ENCODE measurements around the gene PIH1D1. TPM values are rescaled to one million over a fixed set of nuclear protein-coding genes. Genes with fewer than 3 reads are reported as not detected.

The PIH1D1 gene
- total and polyA plus RNA-seq, 7 experiments from 2014 or later: 62.7 to 183 (median 147) TPM

DNA sequence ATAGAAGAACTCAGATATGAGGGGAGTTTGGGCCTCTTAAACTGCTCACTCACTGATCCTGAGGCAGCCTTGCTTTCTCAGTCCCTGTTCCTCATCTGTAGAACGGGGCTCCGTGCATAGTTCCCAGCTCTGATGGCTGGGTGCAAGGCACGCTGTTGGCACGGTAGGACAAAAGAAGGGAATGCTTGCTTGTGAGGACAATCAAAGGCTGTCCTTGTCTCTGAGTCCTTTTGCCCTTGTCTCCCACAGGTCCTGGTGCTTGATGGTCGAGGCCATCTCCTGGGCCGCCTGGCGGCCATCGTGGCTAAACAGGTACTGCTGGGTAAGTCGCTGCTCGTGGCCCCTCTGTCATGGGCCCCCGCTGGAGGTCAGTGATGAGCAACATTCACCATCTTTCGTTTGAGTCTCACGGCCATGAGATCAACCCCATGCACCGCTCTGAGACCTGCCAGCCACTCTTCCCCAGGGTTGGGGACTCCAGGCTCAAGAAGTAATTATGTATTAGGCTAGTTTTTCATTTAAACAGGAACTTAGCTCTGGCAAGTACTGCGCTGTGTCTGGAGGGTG, 38.1 kb upstream of the PIH1D1 start:
- peaks cover 29 to 56% (median 45%) of the 10 kb centered on the region in 7 donors for H3K4me1 Mint-ChIP-seq
- H3K9me3 ChIP-seq (ENCODE audit: control insufficient read depth in 2 of 3, low read length in 3 of 3): no peaks in the 10 kb centered on the region
- H3K36me3 Mint-ChIP-seq: peaks cover 13 to 58% (median 33%) of the 10 kb centered on the region in 5 donors
- no peak for ATAC-seq
- H3K4me3 ChIP-seq (ENCODE audit: low read length): peak overlapping the region; percentile 100
- peak overlapping the region; percentile 92 for H3K27ac ChIP-seq (ENCODE audit: low read depth, low read length)
- no peak for DNase-seq
- peaks cover 0 to 9% (median 0%) of the 10 kb centered on the region in 5 donors for H3K27me3 Mint-ChIP-seq
- H3K9me3 Mint-ChIP-seq: peaks cover 0 to 12% (median 0%) of the 10 kb centered on the region in 11 donors
- ChIA-PET CTCF (interaction anchor here (0.6 to 1.9 kb wide), 2 partner anchors 64 to 82 kb away, joined by 3 to 4 read pairs; no protein-coding TSS in a partner anchor), POLR2A (interaction anchor here (0.8 to 3.0 kb wide), 13 partner anchors 11 to 387 kb away, joined by 3 to 36 read pairs (median 5); partner anchors contain the start of genes AKT1S1, ALDH16A1, FLT3LG and NOSIP)
- peak overlapping the region; percentile 95 to 99 (median 98) for H3K4me3 Mint-ChIP-seq
- intact Hi-C loops (cut with micrococcal nuclease): no loop called here
- H3K4me1 ChIP-seq (ENCODE audit: control insufficient read depth in 2 of 2, insufficient read depth in 2 of 2, low read length in 2 of 2): peaks cover 19 to 35% of the 10 kb centered on the region in 2 donors
- peaks cover 25 to 66% (median 42%) of the 10 kb centered on the region in 3 experiments for H3K36me3 ChIP-seq (ENCODE audit: control insufficient read depth in 2 of 3, insufficient read depth in 3 of 3, low read length in 3 of 3)
- peak overlapping the region; percentile 89 to 99 (median 96) for H3K27ac Mint-ChIP-seq
- no peaks in the 10 kb centered on the region for H3K27me3 ChIP-seq (ENCODE audit: control insufficient read depth in 2 of 2, insufficient read depth in 2 of 2, low read length in 2 of 2)

- Histone ChIP-seq H3K4me1 (ENCODE audit: control insufficient read depth in 2 of 2, insufficient read depth in 2 of 2, low read length in 2 of 2) (peaks cover 19 to 35% of the 10 kb centered on the region in 2 donors), H3K4me3 (ENCODE audit: low read length) (peak overlapping the region; percentile 100), H3K9me3 (ENCODE audit: control insufficient read depth in 2 of 3, low read length in 3 of 3) (no peaks in the 10 kb centered on the region), H3K27me3 (ENCODE audit: control insufficient read depth in 2 of 2, insufficient read depth in 2 of 2, low read length in 2 of 2) (no peaks in the 10 kb centered on the region), H3K27ac (ENCODE audit: low read depth, low read length) (peak overlapping the region; percentile 92), H3K36me3 (ENCODE audit: control insufficient read depth in 2 of 3, insufficient read depth in 3 of 3, low read length in 3 of 3) (peaks cover 25 to 66% (median 44%) of the 10 kb centered on the region in 3 experiments)
- H3K36me3 Mint-ChIP-seq: peaks cover 13 to 58% (median 33%) of the 10 kb centered on the region in 5 donors
- POLR2A ChIA-PET: interaction anchor here (0.8 to 3.0 kb wide), 15 partner anchors 10 to 388 kb away, joined by 3 to 36 read pairs (median 5); partner anchors contain the start of genes AKT1S1, ALDH16A1, FLT3LG and NOSIP
- H3K9me3 Mint-ChIP-seq: peaks cover 0 to 12% (median 0%) of the 10 kb centered on the region in 11 donors
- H3K27me3 Mint-ChIP-seq: peaks cover 0 to 9% (median 0%) of the 10 kb centered on the region in 5 donors
- H3K4me3 Mint-ChIP-seq: peak overlapping the region; percentile 95 to 99 (median 98)
- ATAC-seq (no peak), DNase-seq (no peak)
- peak overlapping the region; percentile 89 to 99 (median 96) for H3K27ac Mint-ChIP-seq
- CTCF ChIA-PET: interaction anchor here (0.6 to 1.9 kb wide), 3 partner anchors 38 to 82 kb away, joined by 3 to 4 read pairs (median 3); partner anchors contain the start of gene PIH1D1
- peaks cover 30 to 61% (median 45%) of the 10 kb centered on the region in 7 donors for H3K4me1 Mint-ChIP-seq
- intact Hi-C loops (cut with micrococcal nuclease): no loop called here
Observed at GRCh38 chr19:49488863-49489537, 37.4 kb upstream of the PIH1D1 start.

DNA sequence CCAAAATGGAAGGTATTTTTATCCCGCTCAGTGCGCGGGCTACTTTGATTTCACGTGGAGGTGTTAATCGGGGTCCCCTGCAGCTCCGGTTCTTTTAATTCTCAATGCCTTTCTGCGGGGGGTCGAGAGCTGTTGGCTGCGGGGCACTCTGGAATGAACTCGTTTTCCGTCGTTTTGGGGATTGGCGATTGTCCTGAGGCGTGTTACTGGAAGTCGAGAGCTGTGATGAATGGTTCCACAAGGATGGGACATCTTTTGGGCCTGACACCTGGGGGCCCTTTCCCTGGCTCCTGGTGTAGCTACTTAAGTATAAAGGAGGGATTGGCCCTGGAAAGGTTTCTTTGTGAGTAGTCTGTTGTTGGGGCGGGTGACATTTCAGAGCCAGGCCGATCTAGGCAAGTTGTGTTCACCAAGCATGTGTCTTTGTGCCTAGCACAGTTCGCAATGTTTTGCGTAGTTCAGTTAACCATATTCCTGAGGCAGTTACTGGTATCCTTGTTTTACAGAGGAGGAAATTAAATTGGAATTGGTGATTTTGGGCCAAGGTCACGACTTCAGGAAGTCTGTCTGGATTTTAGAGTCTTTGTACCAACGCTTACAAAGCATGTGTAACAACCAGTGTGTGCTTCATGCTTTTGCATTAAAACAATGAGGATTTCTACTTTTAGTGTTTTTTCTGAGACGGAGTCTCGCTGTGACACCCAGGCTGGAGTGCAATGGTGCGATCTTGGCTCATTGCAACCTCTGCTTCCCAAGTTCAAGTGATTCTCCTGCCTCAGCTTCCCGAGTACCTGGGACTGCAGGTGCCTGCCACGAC, 36.6 kb upstream of the PIH1D1 start:
- Mint-ChIP-seq H3K4me3 (peak overlapping the region; percentile 95 to 99 (median 98)), H3K9me3 (peaks cover 0 to 12% (median 0%) of the 10 kb centered on the region in 11 donors), H3K27ac (peak overlapping the region; percentile 89 to 99 (median 96)), H3K27me3 (peaks cover 0 to 9% (median 0%) of the 10 kb centered on the region in 5 donors), H3K36me3 (peaks cover 13 to 57% (median 33%) of the 10 kb centered on the region in 5 donors), H3K4me1 (peaks cover 34 to 60% (median 48%) of the 10 kb centered on the region in 7 donors)
- H3K27ac ChIP-seq (ENCODE audit: low read depth, low read length): peak overlapping the region; percentile 92
- H3K4me3 ChIP-seq (ENCODE audit: low read length): peak overlapping the region; percentile 100
- H3K4me1 ChIP-seq (ENCODE audit: control insufficient read depth in 2 of 2, insufficient read depth in 2 of 2, low read length in 2 of 2): peaks cover 19 to 32% of the 10 kb centered on the region in 2 donors
- H3K27me3 ChIP-seq (ENCODE audit: control insufficient read depth in 2 of 2, insufficient read depth in 2 of 2, low read length in 2 of 2): no peaks in the 10 kb centered on the region
- no peaks in the 10 kb centered on the region for H3K9me3 ChIP-seq (ENCODE audit: control insufficient read depth in 2 of 3, low read length in 3 of 3)
- ATAC-seq: no peak
- POLR2A ChIA-PET: interaction anchor here (0.7 to 3.0 kb wide), 29 partner anchors 10 to 389 kb away, joined by 3 to 36 read pairs (median 4); partner anchors contain the start of genes AKT1S1, ALDH16A1, FLT3LG and GFY
- H3K36me3 ChIP-seq (ENCODE audit: control insufficient read depth in 2 of 3, insufficient read depth in 3 of 3, low read length in 3 of 3): peaks cover 25 to 73% (median 46%) of the 10 kb centered on the region in 3 experiments
- intact Hi-C loops (cut with micrococcal nuclease): no loop called here
- DNase-seq: no peak
- CTCF ChIA-PET: interaction anchor here (0.5 to 1.9 kb wide), 4 partner anchors 15 to 709 kb away, joined by 3 to 4 read pairs (median 3); partner anchors contain the start of gene PIH1D1

DNA sequence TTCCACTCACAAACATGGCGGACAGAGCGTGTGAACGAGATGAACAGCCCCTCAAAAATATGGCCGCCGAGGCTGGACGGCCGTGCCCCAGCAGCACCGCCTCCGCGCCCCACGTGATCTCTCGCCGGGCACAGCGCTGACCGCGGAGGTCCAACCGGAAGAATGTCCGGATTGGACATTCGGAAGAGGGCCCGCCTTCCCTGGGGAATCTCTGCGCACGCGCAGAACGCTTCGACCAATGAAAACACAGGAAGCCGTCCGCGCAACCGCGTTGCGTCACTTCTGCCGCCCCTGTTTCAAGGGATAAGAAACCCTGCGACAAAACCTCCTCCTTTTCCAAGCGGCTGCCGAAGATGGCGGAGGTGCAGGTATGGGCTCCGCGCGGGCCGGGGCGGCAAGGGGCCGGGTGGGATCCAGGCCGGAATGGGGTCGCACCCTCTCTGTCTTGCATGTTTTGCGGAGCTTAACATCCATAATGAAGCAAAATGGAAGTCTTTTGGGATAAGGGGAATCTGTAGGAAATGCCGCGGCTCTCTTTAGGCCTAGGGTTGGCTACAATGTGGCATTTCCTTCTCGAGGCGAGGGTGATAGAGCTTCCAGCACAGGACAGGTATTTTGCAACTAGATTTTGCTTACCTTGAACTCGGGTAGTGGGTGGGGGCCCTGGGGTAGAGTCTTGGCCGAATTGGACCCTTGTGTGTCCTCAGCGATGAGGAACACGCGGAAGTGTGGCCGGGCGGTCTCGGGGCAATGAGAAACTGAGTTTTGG, 35.8 kb upstream of the PIH1D1 start, which contains the start of gene RPL13A:
RPL13A (plus strand) TSS at position 332 of the 769 bp plus-strand sequence; CDS start at position 354, 22 bp downstream.
- H3K4me3 Mint-ChIP-seq: peak within 1 kb of the TSS; percentile 95 to 99 (median 98)
- H3K4me1 ChIP-seq (ENCODE audit: control insufficient read depth in 2 of 2, insufficient read depth in 2 of 2, low read length in 2 of 2): peaks cover 19 to 26% of the 10 kb centered on the region in 2 donors
- H3K36me3 ChIP-seq (ENCODE audit: control insufficient read depth in 2 of 3, insufficient read depth in 3 of 3, low read length in 3 of 3): peaks cover 23 to 73% (median 40%) of the 10 kb centered on the region in 3 experiments
- intact Hi-C loops (cut with micrococcal nuclease): loop anchor here (1.0 kb wide), 6 partner anchors 9 to 279 kb away; partner anchors contain the start of genes FLT3LG (in 2 of the 2), RPS11 (in 2 of the 2), ALDH16A1 (in 1 of the 2) and PIH1D1 (in 1 of the 2)
- peak within 1 kb of the TSS; percentile 89 to 99 (median 96) for H3K27ac Mint-ChIP-seq
- peaks cover 0 to 12% (median 0%) of the 10 kb centered on the region in 11 donors for H3K9me3 Mint-ChIP-seq
- ATAC-seq (peak; percentile 94), DNase-seq (peak; percentile 97 to 99 (median 99))
- H3K9me3 ChIP-seq (ENCODE audit: control insufficient read depth in 2 of 3, low read length in 3 of 3): no peaks in the 10 kb centered on the region
- CTCF ChIA-PET: interaction anchor here (0.5 to 1.1 kb wide), 2 partner anchors 16 to 708 kb away, joined by 3 read pairs; no protein-coding TSS in a partner anchor
- H3K4me3 ChIP-seq (ENCODE audit: low read length): peak within 1 kb of the TSS; percentile 100
- no peaks in the 10 kb centered on the region for H3K27me3 ChIP-seq (ENCODE audit: control insufficient read depth in 2 of 2, insufficient read depth in 2 of 2, low read length in 2 of 2)
- POLR2A ChIA-PET: interaction anchor here (0.7 to 3.0 kb wide), 26 partner anchors 9 to 390 kb away, joined by 3 to 36 read pairs (median 4); partner anchors contain the start of genes AKT1S1, ALDH16A1, FLT3LG and GFY
- peaks cover 0 to 9% (median 0%) of the 10 kb centered on the region in 5 donors for H3K27me3 Mint-ChIP-seq
- H3K36me3 Mint-ChIP-seq: peaks cover 7 to 50% (median 26%) of the 10 kb centered on the region in 5 donors
- H3K27ac ChIP-seq (ENCODE audit: low read depth, low read length): peak within 1 kb of the TSS; percentile 92
- peaks cover 27 to 52% (median 42%) of the 10 kb centered on the region in 7 donors for H3K4me1 Mint-ChIP-seq

DNA sequence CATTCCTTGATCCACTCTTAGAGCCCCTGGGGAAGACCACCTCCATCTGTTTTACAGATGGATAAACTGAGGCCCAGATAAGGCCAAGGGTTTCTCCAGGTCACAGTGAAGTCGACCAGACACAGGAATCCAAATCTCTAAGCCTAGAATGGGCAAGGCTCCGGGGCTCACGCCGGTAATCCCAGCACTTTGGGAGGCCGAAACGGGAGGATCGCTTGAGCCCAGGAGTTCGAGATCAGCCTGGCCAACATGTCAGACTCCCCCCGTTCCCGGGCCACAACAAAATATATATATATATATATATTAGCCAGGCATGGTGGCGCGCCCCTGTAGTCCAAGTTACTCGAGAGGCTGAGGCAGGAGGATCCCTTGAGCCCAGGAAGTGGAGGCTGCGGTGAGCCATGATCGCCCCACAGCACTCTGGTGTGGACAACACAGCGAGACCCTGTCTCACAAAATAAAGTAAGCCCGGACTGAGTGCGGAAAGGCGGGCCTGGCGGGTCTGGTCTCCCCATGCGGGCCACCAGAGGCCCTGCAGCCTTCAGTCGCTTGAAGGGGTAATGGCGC, 35.2 kb upstream of the PIH1D1 start:
- Mint-ChIP-seq H3K36me3 (peaks cover 6 to 47% (median 21%) of the 10 kb centered on the region in 5 donors), H3K9me3 (peaks cover 0 to 12% (median 0%) of the 10 kb centered on the region in 11 donors), H3K27me3 (peaks cover 0 to 9% (median 0%) of the 10 kb centered on the region in 5 donors), H3K27ac (peak overlapping the region; percentile 89 to 99 (median 96)), H3K4me1 (peaks cover 23 to 51% (median 40%) of the 10 kb centered on the region in 7 donors), H3K4me3 (peak overlapping the region; percentile 95 to 99 (median 98))
- Histone ChIP-seq H3K4me1 (ENCODE audit: control insufficient read depth in 2 of 2, insufficient read depth in 2 of 2, low read length in 2 of 2) (peaks cover 19 to 26% of the 10 kb centered on the region in 2 donors), H3K27ac (ENCODE audit: low read depth, low read length) (peak overlapping the region; percentile 92), H3K27me3 (ENCODE audit: control insufficient read depth in 2 of 2, insufficient read depth in 2 of 2, low read length in 2 of 2) (no peaks in the 10 kb centered on the region), H3K4me3 (ENCODE audit: low read length) (no peak overlapping the region), H3K9me3 (ENCODE audit: control insufficient read depth in 2 of 3, low read length in 3 of 3) (no peaks in the 10 kb centered on the region), H3K36me3 (ENCODE audit: control insufficient read depth in 2 of 3, insufficient read depth in 3 of 3, low read length in 3 of 3) (peaks cover 17 to 73% (median 36%) of the 10 kb centered on the region in 3 experiments)
- DNase-seq: no peak
- intact Hi-C loops (cut with micrococcal nuclease): loop anchor here (1.0 kb wide), 6 partner anchors 10 to 280 kb away; partner anchors contain the start of genes FLT3LG (in 2 of the 2), RPS11 (in 2 of the 2), ALDH16A1 (in 1 of the 2) and PIH1D1 (in 1 of the 2)
- ATAC-seq: no peak
- ChIA-PET CTCF (interaction anchor here (1.1 kb wide), 1 partner anchor 16 kb away, joined by 3 read pairs; no protein-coding TSS in a partner anchor), POLR2A (interaction anchor here (1.0 to 4.9 kb wide), 12 partner anchors 8 to 152 kb away, joined by 3 to 36 read pairs (median 7); partner anchors contain the start of genes ALDH16A1, FLT3LG, PIH1D1 and PRR12)
